ENCODE measurements around the gene FBXO21. TPM values are rescaled to one million over a fixed set of nuclear protein-coding genes. Genes with fewer than 3 reads are reported as not detected.

FBXO21 gene
- total and polyA plus RNA-seq, 7 donors: 6.9 to 38.8 (median 19.9) TPM

DNA sequence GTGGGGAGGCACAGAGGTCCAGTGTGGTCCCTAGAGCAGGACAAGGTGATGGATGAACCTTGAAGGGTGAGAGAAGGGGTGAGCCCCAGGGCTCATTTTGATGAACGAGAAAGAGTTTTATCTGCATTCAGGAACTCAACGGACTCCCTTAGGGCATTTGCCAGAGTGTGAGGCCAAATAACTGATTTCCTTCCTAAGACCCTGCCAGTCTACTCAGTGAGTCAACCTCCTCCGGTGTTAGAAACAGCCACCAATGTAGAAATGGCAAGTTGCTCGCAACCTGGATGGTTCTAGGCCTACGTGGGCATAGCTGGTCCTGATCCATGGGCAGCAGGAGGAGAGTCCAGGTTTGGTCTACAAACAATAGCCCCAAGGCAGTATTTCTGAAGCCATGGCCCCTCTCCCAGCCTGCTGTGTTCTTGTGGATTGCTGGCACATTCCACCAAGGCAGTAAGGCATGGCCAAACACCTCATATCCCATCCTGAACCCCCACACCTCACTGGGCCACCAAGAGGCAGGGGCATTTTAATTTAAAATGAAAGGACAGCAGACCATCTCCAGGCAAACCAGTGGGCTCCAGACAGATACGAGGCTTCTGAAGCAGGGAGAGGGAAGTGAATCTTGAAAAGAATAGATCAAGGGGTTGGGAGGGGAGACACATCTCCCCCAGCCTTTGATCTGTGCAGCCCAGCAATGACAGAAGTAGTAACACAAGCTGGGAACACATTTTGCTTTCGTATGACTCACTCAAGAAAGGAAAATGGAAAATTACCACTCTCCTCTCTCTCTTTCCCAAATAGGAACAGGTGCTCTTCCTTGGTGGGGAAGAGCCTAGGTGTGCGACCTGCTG is 65.6 kb downstream of the FBXO21 start:
- ATAC-seq: no peak
- Histone ChIP-seq H3K36me3 (ENCODE audit: insufficient read depth in 1 of 2, low read depth in 1 of 2) (no peaks in the 10 kb centered on the region), H3K9me3 (no peaks in the 10 kb centered on the region), H3K4me1 (no peaks in the 10 kb centered on the region), H3K27me3 (ENCODE audit: insufficient read depth in 3 of 3, low read length in 2 of 3) (no peaks in the 10 kb centered on the region), H3K4me3 (no peak overlapping the region), H3K27ac (no peak overlapping the region)
- WGBS, 3 donors: 68 to 75% (median 73%) methylated on average over 8 of the region's 8 CpGs
- DNase-seq: no peak
- TF ChIP-seq, protein P1, sequence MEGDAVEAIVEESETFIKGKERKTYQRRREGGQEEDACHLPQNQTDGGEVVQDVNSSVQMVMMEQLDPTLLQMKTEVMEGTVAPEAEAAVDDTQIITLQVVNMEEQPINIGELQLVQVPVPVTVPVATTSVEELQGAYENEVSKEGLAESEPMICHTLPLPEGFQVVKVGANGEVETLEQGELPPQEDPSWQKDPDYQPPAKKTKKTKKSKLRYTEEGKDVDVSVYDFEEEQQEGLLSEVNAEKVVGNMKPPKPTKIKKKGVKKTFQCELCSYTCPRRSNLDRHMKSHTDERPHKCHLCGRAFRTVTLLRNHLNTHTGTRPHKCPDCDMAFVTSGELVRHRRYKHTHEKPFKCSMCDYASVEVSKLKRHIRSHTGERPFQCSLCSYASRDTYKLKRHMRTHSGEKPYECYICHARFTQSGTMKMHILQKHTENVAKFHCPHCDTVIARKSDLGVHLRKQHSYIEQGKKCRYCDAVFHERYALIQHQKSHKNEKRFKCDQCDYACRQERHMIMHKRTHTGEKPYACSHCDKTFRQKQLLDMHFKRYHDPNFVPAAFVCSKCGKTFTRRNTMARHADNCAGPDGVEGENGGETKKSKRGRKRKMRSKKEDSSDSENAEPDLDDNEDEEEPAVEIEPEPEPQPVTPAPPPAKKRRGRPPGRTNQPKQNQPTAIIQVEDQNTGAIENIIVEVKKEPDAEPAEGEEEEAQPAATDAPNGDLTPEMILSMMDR (IDR thresholded peaks at IDR 0.05): no peak
- intact Hi-C loops (cut with DNase I): loop anchor here in 1 of 2 donors (10.0 kb wide), 1 partner anchor 420 kb away; no protein-coding TSS in a partner anchor

DNA sequence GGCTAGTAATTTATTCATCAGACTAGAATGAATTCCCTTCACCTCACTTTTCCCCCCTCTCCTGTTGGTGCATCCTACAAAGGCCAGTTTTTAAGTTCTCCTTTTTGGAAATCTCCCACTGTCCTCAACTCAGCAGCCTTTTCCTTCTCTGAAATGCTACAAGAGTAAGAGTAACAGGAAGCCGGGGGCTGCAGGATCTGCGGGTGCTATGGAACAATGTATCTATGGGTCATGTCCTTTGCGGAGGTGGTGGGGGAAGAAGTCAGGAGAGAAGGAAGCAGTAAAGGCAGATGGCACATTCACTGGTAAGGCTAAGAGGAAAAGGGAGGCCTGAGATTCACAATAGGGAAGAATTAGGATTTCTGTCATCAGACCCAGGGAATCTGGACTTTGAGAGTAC is 68.8 kb downstream of the FBXO21 start:
- Histone ChIP-seq H3K27me3 (ENCODE audit: insufficient read depth in 3 of 3, low read length in 2 of 3) (no peaks in the 10 kb centered on the region), H3K27ac (no peak overlapping the region), H3K9me3 (no peaks in the 10 kb centered on the region), H3K4me1 (no peaks in the 10 kb centered on the region), H3K4me3 (no peak overlapping the region), H3K36me3 (ENCODE audit: insufficient read depth in 1 of 2, low read depth in 1 of 2) (no peaks in the 10 kb centered on the region)
- ATAC-seq (no peak), DNase-seq (no peak)
- intact Hi-C loops (cut with DNase I): loop anchor here in 1 of 2 donors (10.0 kb wide), 1 partner anchor 417 kb away; no protein-coding TSS in a partner anchor
- TF ChIP-seq, protein P1 (IDR thresholded peaks at IDR 0.05): no peak
- 74 to 83% (median 74%) methylated on average over 3 of the region's 3 CpGs for WGBS, 3 donors

DNA sequence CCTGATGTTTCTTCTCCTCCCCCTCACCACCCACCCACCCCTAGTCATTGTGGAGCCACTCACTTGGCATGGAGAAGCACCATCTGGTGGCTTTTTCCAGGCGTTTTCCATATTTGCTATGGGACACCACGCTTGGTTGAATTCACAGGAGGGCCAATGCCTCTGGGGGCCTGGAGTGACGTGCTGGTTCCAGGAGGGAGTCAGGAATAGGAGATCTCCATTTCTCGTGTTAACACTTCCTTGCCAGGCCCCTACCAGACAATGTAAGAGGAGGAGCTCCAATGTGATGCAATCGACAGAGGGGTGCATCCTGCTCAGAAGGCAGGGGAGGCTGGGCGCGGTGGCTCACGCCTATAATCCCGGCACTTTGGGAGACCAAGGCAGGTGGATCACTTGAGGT is 69.5 kb downstream of the FBXO21 start:
- TF ChIP-seq, protein P1 (IDR thresholded peaks at IDR 0.05): no peak
- intact Hi-C loops (cut with DNase I): loop anchor here in 1 of 2 donors (10.0 kb wide), 1 partner anchor 416 kb away; no protein-coding TSS in a partner anchor
- no peaks in the 10 kb centered on the region for H3K9me3 ChIP-seq
- H3K36me3 ChIP-seq (ENCODE audit: insufficient read depth in 1 of 2, low read depth in 1 of 2): no peaks in the 10 kb centered on the region
- 42 to 49% (median 48%) methylated on average over 9 of the region's 9 CpGs for WGBS, 3 donors
- ATAC-seq: no peak
- no peak overlapping the region for H3K4me3 ChIP-seq
- H3K4me1 ChIP-seq: no peaks in the 10 kb centered on the region
- H3K27me3 ChIP-seq (ENCODE audit: insufficient read depth in 3 of 3, low read length in 2 of 3): no peaks in the 10 kb centered on the region
- no peak overlapping the region for H3K27ac ChIP-seq
- DNase-seq: no peak

DNA sequence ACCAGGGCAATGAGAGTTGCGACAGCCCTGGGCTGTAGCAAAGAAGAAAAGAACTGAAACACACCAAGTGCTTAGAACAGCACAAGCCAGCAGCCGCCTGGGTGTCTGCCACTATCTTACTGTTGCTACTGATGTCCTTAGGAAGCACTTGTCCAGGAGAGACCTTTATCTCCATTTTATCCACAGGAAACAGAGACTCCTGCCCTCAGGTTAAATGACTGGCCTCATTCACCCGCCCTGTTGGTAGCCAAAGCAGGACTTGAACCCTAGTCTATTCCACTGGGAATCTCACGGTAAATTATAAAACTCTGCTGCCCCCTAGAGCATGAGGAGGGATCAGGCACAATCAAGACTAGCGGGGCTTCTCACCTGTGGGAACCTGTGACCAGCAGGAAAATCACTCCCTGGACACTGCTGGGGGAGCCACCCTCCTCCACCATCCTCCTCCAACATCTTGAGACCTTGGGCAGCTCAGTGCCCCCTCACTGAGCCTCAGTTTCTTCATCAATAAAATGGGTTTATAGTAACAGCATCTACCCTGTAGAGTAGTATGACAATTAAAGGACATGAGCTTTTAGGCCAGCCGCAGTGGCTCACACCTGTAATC is 70.6 kb downstream of the FBXO21 start:
- no peaks in the 10 kb centered on the region for H3K27me3 ChIP-seq (ENCODE audit: insufficient read depth in 3 of 3, low read length in 2 of 3)
- H3K4me1 ChIP-seq: no peaks in the 10 kb centered on the region
- ATAC-seq (peak in 2 of 4 donors; percentile 41 to 61), DNase-seq (peak; percentile 37 to 71)
- H3K9me3 ChIP-seq: no peaks in the 10 kb centered on the region
- WGBS, 3 donors: 49 to 60% (median 60%) methylated on average over 6 of the region's 6 CpGs
- H3K27ac ChIP-seq: no peak overlapping the region
- intact Hi-C loops (cut with DNase I): loop anchor here (5.0 to 10.0 kb wide), 3 partner anchors 92 to 417 kb away; no protein-coding TSS in a partner anchor
- TF ChIP-seq, protein P1 (IDR thresholded peaks at IDR 0.05): peak; percentile 50
- no peaks in the 10 kb centered on the region for H3K36me3 ChIP-seq (ENCODE audit: insufficient read depth in 1 of 2, low read depth in 1 of 2)
- H3K4me3 ChIP-seq: no peak overlapping the region
